MG63 (cell line): Measurements from ENCODE around the gene GNLY. TPM values are rescaled to one million over a fixed set of nuclear protein-coding genes. Genes with fewer than 3 reads are reported as not detected.
"Not testable (repeated sequence)": the region's sequence is repeated elsewhere in the genome, so short reads cannot be mapped to it uniquely, and the experiment has no call there.

ENCODE experiments used
- DNase-seq: peaks from one replicate; pipeline ENCODE4 v3.0.0-alpha.2; 2020
- H3K27me3 ChIP-seq: fragments of 250-450 bp; sonication (Bioruptor Pico); 2 replicates; pipeline ENCODE4 v1.5.1; 2020; ENCODE audit warnings: mild to moderate bottlenecking, moderate library complexity
- H3K36me3 ChIP-seq: fragments of 250-450 bp; sonication (Bioruptor Pico); 2 replicates; pipeline ENCODE4 v1.5.1; 2020; ENCODE audit warnings: mild to moderate bottlenecking, moderate library complexity
- H3K4me3 ChIP-seq: fragments of 250-450 bp; sonication (Bioruptor Pico); 2 replicates; pipeline ENCODE4 v1.5.1; 2020; ENCODE audit warnings: mild to moderate bottlenecking, moderate library complexity
- H3K9me3 ChIP-seq: fragments of 250-450 bp; sonication (Bioruptor Pico); 2 replicates; pipeline ENCODE4 v1.5.1; 2020; ENCODE audit warnings: mild to moderate bottlenecking, moderate library complexity
- total RNA-seq: library from RNA; depleted of rRNA; stranded (reverse); fragments of >200 nt; shearing (Covaris generic); gene quantifications from 2 replicates; pipeline ENCODE4 v1.2.3, GENCODE V29; 2014; ENCODE audit warnings: low replicate concordance

Gene GNLY
- total RNA-seq, 1 experiment from 2014 or later: not detected

DNA sequence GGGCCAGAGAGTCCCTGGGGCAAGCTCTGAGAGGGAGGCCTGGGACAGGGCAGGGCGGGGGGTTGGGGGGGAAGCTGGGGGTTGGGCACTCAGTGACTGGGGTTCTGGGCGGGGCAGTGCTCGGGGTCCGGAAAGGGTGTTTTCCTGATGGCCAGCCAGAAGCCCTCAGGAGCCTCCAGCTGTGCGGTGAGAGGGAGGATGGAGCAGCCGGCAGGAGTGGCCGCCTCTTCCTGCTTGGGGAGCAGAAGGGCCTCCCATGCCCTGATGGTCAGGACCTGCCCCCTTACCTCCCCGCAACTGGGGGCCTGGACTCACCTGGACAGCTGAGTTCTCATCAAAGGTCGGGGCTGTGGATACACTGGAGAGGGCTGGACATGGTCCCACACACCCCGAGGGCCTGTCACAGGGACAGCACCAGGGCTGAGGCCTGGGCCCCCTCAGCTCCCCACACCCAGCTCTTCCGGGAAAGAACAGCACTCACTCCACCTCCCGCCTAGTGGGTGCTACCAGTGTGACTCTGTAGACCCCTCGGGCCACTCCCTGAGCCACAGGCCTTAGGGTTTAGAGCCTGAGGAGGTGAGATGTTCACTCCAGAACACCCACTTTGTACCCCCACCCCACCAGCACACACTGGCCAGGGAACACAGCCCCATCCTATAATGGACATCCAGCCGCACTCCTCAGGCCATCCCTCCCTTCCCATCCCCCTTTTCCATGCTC is 32.9 kb upstream of the GNLY start:
- no peak for DNase-seq
- Histone ChIP-seq H3K36me3 (peaks cover 20% of the 10 kb centered on the region), H3K27me3 (no peaks in the 10 kb centered on the region), H3K4me3 (no peak overlapping the region), H3K9me3 (no peaks in the 10 kb centered on the region; the same call in none of the 2 replicates)

DNA sequence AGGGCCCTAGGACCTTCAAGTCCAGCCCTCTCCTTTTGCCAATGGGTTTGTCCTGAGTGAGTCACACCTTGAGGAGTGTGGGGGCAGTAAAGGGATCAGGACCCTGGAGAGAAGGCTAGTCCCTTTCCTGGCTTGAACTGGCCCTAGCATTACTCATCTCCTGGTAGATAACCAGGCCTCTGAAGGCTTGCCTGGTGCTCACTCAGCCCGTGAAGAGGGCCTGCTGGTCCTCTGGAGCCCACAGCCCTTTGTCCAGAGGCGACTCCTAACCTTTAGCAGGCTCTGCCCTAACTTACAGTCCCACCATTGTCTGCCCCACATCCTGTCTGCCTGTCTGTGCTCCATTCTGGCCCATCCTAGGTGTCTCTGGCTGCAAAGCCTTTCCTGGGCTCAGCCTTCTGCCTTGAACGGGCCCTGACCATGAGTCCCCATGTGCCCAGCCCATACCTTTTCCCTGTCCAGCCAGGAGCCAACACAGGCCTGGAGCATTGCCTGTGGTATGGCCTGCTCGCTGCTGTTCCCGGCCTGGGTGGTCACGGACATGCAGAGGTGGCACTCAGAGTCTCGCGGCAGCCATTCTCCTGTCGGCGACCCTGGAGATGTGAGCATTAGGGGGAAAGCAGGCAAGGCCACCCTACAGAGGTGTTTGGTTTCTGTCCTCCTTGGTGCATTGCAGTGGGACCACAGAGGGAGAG is 31.1 kb upstream of the GNLY start:
- DNase-seq: peak; percentile 97
- no peak overlapping the region for H3K4me3 ChIP-seq

DNA sequence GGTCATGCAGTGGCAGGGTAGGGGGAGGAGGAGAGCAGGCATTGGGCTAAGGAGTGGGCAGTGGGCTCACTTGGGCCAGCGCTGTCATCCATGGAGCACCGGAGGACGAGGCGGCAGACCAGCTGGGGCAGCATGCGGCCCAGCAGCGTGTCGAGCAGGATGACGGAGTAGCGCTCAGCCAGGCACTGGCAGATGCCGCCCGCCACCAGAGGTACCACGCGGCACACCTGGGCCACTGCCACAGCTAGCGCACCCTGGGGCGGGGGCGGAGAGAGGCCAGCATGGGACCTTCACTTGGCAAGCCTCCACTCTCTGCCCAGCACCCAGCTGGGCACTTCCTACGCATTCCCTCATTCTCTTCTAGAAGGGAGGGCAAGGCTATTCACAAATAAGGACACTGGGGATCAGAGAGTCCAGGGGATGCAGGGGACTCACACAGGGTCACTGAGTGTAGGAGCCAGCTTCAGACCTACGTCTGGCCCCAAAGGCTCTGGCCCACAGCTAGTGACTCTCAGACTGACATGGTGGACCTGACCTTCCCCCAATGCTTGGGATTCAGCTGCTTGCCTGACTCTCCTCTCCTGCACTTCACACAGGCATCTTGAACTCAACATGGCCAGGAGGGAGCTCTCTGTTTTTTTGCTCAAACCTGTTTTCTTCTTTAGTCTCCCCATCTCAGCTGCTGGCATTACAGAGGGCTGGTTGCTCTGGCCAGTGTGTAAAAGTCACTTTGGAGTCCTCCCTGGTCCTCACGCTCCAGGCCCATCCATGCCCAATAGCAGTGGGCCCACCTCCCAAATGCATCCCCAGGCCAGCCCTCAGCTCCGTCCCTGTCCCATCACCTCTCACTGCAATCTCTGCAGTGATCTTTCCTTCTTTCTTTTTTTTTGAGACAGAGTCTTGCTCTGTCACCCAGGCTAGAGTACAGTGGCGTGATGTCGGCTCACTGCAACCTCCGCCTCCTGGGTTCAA is 30.3 kb upstream of the GNLY start:
- Histone ChIP-seq H3K27me3 (no peaks in the 10 kb centered on the region), H3K9me3 (no peaks in the 10 kb centered on the region), H3K4me3 (no peak overlapping the region), H3K36me3 (peaks cover 2% of the 10 kb centered on the region; the same call in 1 of the 2 replicates)
- no peak for DNase-seq

More for the DNA sequence above, 31.1 kb upstream of the GNLY start:
- Histone ChIP-seq H3K36me3 (peaks cover 9% of the 10 kb centered on the region), H3K27me3 (no peaks in the 10 kb centered on the region), H3K9me3 (no peaks in the 10 kb centered on the region)

DNA sequence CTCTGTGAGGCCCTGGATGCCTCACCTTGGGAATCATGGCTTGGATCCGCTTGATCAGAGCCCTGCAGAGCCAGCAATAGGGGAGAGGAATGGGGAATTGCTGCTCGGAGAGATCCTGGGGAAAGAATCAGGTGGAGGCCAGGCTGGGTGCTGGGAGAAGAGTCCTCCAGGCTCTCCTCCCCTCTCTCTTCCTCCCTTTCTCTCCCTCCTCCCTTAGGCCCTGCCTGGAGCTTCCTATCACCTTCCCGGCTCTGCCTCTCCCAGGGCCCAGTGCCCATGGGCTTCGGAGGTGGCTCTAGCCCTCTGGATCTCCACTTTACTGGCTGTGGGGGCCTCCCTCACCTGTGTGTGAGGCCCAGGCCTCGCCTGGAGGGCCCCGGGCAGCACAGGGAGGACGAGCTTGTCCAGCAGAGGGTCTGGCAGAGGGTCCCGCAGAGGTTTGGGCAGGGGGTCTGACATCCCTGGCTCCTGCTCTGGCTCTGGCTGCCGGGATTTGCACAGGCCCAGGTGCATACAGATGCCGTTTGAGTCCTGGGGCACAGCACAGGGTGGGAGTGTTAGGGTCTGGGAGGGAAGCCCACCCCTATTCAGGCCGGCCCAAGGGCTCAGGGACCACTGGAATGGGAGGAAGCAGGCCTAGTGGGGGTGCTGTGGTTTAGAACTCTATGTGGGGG is 28.8 kb upstream of the GNLY start:
- H3K9me3 ChIP-seq: no peaks in the 10 kb centered on the region
- DNase-seq: no peak
- no peak overlapping the region for H3K4me3 ChIP-seq
- H3K36me3 ChIP-seq: peaks cover 2% of the 10 kb centered on the region; the same call in 1 of the 2 replicates
- H3K27me3 ChIP-seq: no peaks in the 10 kb centered on the region

DNA sequence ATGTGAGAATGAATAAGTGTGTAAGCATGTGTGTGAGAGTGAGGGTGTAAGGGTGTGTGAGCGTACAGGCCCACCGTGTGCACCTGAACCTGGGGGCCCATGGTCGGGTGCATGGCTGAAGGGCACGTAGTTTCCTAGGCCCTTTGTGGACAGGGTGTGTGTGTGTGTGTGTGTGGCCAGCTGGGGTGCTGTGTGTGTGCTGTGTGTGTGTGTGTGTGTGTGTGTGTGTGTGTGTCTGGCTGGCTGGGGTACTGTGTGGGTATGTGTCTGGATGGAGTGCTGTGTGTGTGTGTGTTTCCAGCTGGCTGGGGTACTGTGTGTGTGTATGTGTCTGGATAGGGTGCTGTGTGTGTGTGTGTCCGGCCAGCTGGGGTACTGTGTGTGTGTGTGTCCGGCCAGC is 28.1 kb upstream of the GNLY start:
- no peak overlapping the region for H3K4me3 ChIP-seq
- no peak for DNase-seq

DNA sequence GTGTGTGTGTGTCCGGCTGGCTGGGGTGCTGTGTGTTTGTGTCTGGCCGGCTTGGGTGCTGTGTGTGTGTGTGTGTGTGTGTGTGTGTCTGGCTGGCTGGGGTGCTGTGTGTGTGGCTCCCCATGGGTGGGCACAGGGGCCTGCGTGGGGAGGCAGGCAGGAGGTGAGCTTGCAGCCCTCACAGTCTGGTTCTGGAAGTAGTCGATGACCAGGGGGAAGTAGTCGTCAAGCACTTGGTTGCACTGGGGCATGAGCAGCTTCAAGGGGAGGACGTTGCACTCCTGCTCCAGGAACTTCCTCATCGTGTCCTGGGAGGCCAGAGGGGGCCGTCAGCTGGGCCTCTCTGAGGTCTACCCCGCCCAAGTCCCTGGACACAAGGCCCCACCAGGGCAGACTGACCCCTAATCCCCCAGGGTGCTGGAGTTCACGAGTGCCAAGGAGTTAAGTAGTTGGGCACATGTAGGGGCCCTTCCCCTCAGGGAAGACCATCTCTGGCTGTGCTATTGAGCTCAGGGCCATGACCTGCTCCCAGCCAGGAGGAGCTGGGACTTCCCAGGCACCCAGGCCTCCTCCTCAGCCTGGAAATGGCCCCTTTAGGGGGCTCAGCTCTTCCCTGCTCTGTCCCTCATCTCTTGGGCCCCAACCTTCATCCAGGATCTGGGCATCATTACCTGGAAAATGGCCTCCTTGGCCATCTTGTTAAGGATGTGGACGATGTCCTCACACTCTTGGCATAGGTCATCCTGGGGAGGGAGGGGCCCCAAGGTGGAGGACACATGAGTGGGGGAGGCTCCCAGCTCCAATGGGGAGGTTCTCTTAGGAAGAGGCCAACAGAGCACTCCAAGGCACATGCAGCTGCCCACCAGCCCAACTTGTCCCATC is 27.5 kb upstream of the GNLY start:
- DNase-seq: no peak
- H3K9me3 ChIP-seq: no peaks in the 10 kb centered on the region
- peaks cover under 1% of the 10 kb centered on the region; the same call in 1 of the 2 replicates for H3K36me3 ChIP-seq

More for the DNA sequence above, 28.1 kb upstream of the GNLY start:
- Histone ChIP-seq H3K9me3 (no peaks in the 10 kb centered on the region), H3K36me3 (peaks cover 2% of the 10 kb centered on the region; the same call in 1 of the 2 replicates), H3K27me3 (no peaks in the 10 kb centered on the region)

DNA sequence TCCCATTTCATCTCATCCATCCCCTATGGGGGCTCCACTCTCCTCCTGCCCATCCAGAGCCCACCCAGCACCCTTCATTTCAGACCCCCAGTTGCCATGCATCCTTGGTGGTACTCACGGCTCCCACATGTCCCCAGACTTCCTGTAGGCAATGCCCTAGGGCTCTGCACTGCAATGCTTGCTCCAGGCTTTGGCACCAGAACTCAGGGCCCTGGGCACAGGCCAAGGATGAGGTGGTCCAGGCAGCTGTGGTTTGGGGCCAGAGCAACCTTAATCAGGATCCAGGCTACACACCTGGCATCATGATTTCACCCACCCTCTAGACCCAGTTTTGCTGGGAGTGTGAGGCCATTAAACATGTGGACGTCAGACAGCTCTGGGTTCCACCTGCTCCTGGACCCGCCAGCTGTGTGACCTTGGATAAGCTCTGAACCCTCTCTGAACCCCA is 26.6 kb upstream of the GNLY start:
- no peaks in the 10 kb centered on the region for H3K9me3 ChIP-seq
- no peak for DNase-seq
- no peak overlapping the region for H3K4me3 ChIP-seq
- H3K36me3 ChIP-seq: no peaks in the 10 kb centered on the region
- H3K27me3 ChIP-seq: no peaks in the 10 kb centered on the region

More for the DNA sequence above, 27.5 kb upstream of the GNLY start:
- H3K27me3 ChIP-seq: no peaks in the 10 kb centered on the region
- no peak overlapping the region for H3K4me3 ChIP-seq

DNA sequence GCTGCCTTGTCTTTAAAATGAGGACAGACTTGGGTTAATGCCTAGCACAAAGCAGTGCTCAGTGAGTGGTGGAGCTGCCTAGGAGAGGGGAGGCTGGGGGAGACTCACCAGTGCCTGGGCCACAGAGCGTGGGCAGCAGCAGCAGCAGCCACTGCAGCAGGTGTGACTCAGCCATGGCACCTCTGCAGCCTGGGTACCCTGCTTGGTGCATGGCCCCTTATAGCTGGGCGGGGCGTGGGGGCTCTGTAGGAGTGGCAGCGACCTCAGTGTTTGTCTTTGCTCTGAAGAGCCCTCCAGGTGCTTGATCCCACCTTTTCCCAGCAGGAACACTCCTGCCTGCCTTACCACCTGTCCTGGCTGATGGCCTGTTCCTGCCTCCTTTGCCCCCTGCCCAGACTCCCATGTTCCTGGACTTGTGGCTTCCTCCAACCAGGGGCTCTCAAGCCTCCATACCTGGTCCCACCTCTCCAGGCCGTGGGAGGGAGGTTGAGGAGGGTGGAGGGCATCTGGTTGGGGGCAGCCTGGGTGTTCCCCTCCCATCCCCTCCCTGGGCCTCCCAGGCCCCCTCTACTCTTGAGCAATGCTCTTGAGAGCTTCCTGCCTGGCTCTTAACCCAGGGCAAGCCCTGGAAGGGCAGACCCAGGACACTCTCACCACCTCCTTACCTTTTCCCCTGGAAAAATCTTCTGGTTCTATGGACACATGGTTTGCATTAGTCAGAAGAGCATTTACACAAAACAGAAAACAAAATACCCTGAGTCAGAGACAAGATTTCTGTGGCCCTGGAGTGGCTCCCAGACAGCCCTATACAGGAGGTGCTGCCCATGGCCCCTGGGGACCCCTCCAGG is 25.9 kb upstream of the GNLY start, which contains the start of gene SFTPB:
Gene SFTPB (minus strand): TSS at position 191 of the 848 bp plus-strand sequence. CDS start 16 bp downstream, at position 175.
- H3K36me3 ChIP-seq: no peaks in the 10 kb centered on the region
- H3K4me3 ChIP-seq: no peak within 1 kb of the TSS
- no peaks in the 10 kb centered on the region for H3K9me3 ChIP-seq
- peak; percentile 30 for DNase-seq
- no peaks in the 10 kb centered on the region for H3K27me3 ChIP-seq

DNA sequence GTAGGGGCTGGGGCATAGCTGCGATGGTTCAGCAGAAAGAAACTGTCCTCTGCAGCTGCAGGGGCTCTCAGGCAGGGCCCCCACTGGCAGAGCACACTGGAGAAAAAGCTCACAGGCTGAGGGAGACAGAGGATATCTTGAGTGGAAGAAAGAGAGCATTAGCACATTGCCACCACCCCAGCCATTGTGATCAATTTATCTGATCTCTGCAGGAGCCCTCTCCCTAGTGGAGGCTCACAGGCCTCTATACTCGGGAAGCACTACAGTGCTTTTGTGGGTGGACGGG is 25.4 kb upstream of the GNLY start:
- Histone ChIP-seq H3K4me3 (no peak overlapping the region), H3K9me3 (no peaks in the 10 kb centered on the region), H3K36me3 (no peaks in the 10 kb centered on the region), H3K27me3 (no peaks in the 10 kb centered on the region)
- DNase-seq: no peak

DNA sequence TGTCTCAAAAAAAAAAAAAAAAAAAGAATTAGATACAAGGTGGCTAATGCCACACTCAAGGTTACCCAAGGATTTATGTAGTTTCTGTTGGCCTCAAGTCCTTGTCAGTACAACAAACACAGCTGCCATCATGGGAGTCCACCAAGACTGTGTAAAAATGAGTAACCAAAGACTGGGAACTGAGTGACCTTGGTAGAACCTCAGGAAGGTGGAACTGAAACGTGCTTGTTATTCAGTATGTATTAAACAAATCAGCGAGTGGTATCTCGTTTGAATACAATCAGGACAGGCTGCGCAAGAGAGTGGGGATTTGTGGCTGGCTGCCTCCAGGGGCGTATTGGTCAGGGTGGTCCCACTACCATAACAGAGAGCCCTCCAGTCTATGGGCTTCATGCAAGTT is 24.6 kb upstream of the GNLY start:
- H3K4me3 ChIP-seq: no peak overlapping the region
- no peaks in the 10 kb centered on the region for H3K27me3 ChIP-seq
- no peak for DNase-seq
- no peaks in the 10 kb centered on the region for H3K9me3 ChIP-seq
- no peaks in the 10 kb centered on the region for H3K36me3 ChIP-seq

DNA sequence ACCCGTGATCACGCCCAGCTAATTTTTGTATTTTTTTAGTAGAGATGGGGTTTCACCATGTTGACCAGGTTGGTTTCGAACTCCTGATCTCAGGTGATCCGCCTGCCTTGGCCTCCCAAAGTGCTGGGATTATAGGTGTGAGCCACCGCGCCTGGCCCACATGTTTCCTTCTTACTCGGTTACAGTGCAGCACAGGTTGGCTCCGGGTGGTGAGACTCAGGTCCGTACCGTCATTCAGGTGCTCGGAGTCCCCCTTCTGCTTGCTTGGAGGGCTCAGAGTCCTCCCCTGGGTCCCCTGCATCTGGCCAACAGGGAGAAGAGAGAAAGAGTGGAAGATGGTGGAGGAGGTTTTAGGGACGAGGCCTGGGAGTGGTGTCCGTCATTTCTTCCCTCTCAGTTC is 23.7 kb upstream of the GNLY start:
- H3K9me3 ChIP-seq, H3K36me3 ChIP-seq, DNase-seq, H3K27me3 ChIP-seq, H3K4me3 ChIP-seq: not testable (repeated sequence)

DNA sequence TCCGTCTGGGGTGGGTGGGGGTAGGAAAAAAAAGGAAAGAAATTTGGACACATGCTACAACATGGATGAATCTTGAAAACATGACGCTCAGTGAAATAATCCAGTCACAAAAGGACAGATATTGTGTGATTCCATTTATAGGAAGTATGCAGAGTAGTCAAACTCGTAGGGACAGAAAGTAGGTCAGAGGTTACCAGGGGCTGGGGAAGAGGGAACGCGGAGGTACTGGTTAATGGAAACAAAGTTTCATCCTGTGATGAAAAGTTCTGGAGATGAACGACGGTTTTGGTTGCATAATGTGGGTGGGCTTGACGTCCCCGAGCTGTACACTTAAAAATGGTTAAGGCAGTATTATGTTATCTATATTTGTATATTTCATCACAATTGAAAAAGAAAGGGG is 21.7 kb upstream of the GNLY start:
- Histone ChIP-seq H3K36me3 (no peaks in the 10 kb centered on the region), H3K4me3 (no peak overlapping the region), H3K27me3 (no peaks in the 10 kb centered on the region), H3K9me3 (no peaks in the 10 kb centered on the region)
- DNase-seq: no peak

DNA sequence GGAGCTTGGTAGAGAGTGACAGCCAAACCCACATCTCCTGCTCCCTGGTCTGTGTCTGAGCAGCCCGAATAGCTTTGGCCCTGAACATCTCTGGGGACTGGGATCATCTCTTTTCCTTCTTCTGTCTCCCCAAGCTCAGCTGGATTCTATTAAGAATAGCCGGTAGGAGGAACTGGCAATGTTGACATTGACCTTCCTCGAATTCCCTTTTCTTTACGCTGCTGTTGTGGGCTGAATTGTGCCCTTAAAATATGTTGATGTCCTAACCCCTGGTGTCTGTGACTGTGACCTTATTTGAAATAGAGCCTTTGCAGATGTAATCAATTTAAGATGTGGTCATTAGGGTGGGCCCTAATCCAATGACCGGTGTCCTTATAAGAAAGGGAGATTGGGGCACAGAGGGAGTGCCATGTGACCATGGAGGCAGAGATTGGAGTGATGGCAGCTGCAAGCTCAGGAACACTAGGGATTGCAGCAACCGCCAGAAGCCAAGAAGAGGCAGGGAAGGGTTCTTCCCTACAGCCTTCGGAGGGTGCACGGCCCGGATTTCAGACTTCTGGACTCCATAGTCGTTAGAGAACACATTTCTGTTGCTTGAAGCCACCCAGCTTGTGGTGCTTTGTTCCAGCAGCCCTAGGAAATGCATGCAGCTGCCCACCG is 20.3 kb upstream of the GNLY start:
- H3K27me3 ChIP-seq: no peaks in the 10 kb centered on the region
- H3K4me3 ChIP-seq: no peak overlapping the region

DNA sequence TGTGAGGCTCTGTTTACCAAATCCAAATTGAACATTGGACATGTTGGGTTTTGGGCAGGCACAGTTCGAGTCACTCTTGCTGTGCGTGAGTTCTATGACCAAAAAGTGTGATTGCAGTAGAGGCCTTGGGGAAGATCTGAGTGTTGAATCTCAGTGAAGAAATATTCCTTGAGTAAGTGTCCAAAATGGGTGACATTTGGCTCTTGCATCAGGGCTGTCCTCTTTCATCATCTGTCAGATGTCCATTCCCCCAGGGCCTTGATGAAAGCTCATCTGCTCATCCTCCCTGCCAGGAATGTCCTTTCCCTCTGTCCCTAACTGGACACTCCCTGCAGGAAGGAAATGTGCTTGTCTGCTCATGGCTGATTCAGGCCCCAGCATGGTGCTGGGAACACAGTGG is 19.7 kb upstream of the GNLY start:
- Histone ChIP-seq H3K4me3 (no peak overlapping the region), H3K27me3 (no peaks in the 10 kb centered on the region), H3K9me3 (no peaks in the 10 kb centered on the region), H3K36me3 (no peaks in the 10 kb centered on the region)
- no peak for DNase-seq

More for the DNA sequence above, 20.3 kb upstream of the GNLY start:
- DNase-seq: no peak
- Histone ChIP-seq H3K36me3 (no peaks in the 10 kb centered on the region), H3K9me3 (no peaks in the 10 kb centered on the region)
